ENCODE measurements around the gene TRAPPC3. TPM values are rescaled to one million over a fixed set of nuclear protein-coding genes. Genes with fewer than 3 reads are reported as not detected.

TRAPPC3 gene
- total and polyA plus RNA-seq, 9 of the 15 experiments (the other 6 are each of a cell fraction or from before 2014, with no cell fraction given), result 20.6 to 141 (median 112) TPM

DNA sequence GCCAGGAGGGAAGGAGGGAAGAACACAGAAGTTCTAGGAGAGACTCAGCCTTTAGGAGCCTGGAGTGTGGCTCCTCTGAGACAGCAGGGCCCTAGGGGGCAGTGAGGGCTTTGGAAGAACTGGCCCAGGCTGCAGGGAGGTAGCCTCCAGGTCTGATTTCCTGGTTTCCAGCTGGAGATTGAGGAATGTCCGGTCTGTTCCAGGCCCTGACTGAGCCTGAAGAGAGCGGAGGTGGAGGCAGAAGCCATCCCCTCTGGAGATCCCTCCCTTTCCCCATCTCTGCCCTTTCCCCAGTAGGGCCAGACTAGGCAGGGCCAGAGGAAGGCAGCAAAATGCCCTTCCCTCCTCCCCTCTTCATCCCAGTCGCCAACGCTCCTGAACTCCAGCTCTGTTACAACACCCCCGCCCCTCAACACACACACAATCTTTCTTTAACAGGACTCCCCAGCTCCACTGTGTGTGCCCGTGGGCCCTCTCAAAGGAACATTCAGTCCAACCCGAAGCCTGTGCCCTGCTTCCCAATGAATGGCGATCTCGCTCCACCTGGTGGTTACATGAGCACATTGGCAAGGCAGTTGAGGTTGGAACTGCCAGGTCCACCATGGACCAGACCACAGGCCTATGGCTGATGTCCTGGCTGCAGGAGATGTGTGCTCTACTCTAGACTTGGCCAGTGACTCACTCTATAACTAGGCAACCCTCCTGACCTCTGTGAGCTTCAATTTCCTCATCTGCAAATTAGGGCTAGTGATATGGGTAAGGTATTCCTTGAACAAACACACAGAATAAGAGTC lies 38.7 kb upstream of the TRAPPC3 start (continued):
- TF ChIP-seq ZNF12 (CRISPR knock-in tag; IDR thresholded peaks at IDR 0.05), result peak; percentile 14; the same call in 1 of the 2 replicates
- TF ChIP-seq POLR2G (IDR thresholded peaks at IDR 0.05; ENCODE audit: low read depth, low read length), result no peak
- no peak for TF ChIP-seq CBX2 (IDR thresholded peaks at IDR 0.05; ENCODE audit: insufficient read depth, low read length, poor library complexity, severe bottlenecking)
- no peak for TF ChIP-seq E2F6 (IDR thresholded peaks at IDR 0.05; ENCODE audit: borderline replicate concordance in 1 of 2, extremely low read depth in 1 of 2, insufficient read depth in 1 of 2, insufficient read length in 1 of 2, low read depth in 1 of 2, low read length in 1 of 2, poor library complexity in 1 of 2, severe bottlenecking in 1 of 2)
- no peak for TF ChIP-seq AFF4 (CRISPR knock-in tag; IDR thresholded peaks at IDR 0.05)
- TF ChIP-seq HCFC1 (IDR thresholded peaks at IDR 0.05; ENCODE audit: low read depth, low read length), result peak; percentile 52
- TF ChIP-seq TSHZ1 (CRISPR knock-in tag; IDR thresholded peaks at IDR 0.05), result no peak
- TF ChIP-seq PTBP1 (IDR thresholded peaks at IDR 0.05; ENCODE audit: low read depth, low read length), result no peak
- TF ChIP-seq PREB (CRISPR knock-in tag; IDR thresholded peaks at IDR 0.05), result no peak
- TF ChIP-seq, protein P1, sequence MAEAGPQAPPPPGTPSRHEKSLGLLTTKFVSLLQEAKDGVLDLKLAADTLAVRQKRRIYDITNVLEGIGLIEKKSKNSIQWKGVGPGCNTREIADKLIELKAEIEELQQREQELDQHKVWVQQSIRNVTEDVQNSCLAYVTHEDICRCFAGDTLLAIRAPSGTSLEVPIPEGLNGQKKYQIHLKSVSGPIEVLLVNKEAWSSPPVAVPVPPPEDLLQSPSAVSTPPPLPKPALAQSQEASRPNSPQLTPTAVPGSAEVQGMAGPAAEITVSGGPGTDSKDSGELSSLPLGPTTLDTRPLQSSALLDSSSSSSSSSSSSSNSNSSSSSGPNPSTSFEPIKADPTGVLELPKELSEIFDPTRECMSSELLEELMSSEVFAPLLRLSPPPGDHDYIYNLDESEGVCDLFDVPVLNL (CRISPR knock-in tag; IDR thresholded peaks at IDR 0.05; ENCODE audit: low read depth), result no peak
- TF ChIP-seq CREB3 (tag; conservative IDR thresholded peaks at IDR 0.05; ENCODE audit: low read depth), result no peak; the same call in 1 of the 2 replicates

Data from K562 (cell line).